Activated CD8-positive, alpha-beta T cell treated with anti-CD3 and anti-CD28 coated beads, Interleukin-2, amount 10 ng/mL, durations not matched to agents 7 days and 5 days (primary cell): ENCODE measurements around the gene DNAAF8. TPM values are rescaled to one million over a fixed set of nuclear protein-coding genes. Genes with fewer than 3 reads are reported as not detected.
"Not testable (repeated sequence)": the region's sequence is repeated elsewhere in the genome, so short reads cannot be mapped to it uniquely, and the experiment has no call there.

Source experiments
- ATAC-seq: fragments of 150-1000 bp; cut with Tn5 transposase; one replicate; pipeline ENCODE4 v1.10.0; 2021; ENCODE audit warnings: moderate library complexity
- CTCF ChIA-PET: fragments of 350-600 bp; sonication (Branson Sonifier 250); formaldehyde crosslinking; loops from one replicate; lab custom pipeline; 2021; ENCODE audit warnings: antibody characterized with exemption; lab: Charles Lee
- POLR2A ChIA-PET: fragments of 350-600 bp; sonication (Branson Sonifier 250); formaldehyde crosslinking; loops from one replicate; lab custom pipeline; 2021; ENCODE audit warnings: antibody characterized with exemption; lab: Charles Lee
- DNase-seq: peaks from one replicate; pipeline ENCODE4 v3.0.0-alpha.2; 2020
- H3K27ac Mint-ChIP-seq: one replicate; pipeline ENCODE4 v1.8.0; 2021; ENCODE audit warnings: mild to moderate bottlenecking, mixed read lengths
- H3K27me3 Mint-ChIP-seq: one replicate; pipeline ENCODE4 v1.8.0; 2021; ENCODE audit warnings: low read depth, mixed read lengths
- H3K36me3 Mint-ChIP-seq: one replicate; pipeline ENCODE4 v1.8.0; 2021; ENCODE audit warnings: low read depth, mixed read lengths
- H3K4me1 Mint-ChIP-seq: one replicate; pipeline ENCODE4 v1.8.0; 2021; ENCODE audit warnings: low read depth, mixed read lengths
- H3K4me3 Mint-ChIP-seq: one replicate; pipeline ENCODE4 v1.8.0; 2021; ENCODE audit warnings: mild to moderate bottlenecking, mixed read lengths
- H3K9me3 Mint-ChIP-seq: one replicate; pipeline ENCODE4 v1.8.0; 2022; ENCODE audit warnings: mixed read lengths; ENCODE audit not compliant: insufficient read depth
- total RNA-seq, 2 experiments: library from RNA; stranded (reverse); gene quantifications; one replicate each; pipeline ENCODE4 v1.2.3, GENCODE V29; 2021

Gene DNAAF8
- total RNA-seq, 2 experiments from 2014 or later, result 0.39 to 0.68 TPM

GRCh38 chr16:4733211-4733742 lies 1.1 kb upstream of the DNAAF8 start:
- Mint-ChIP-seq H3K4me3 (peak overlapping the region; percentile 85), H3K27me3 (no peaks in the 10 kb centered on the region), H3K4me1 (peaks cover 18% of the 10 kb centered on the region), H3K27ac (peak overlapping the region; percentile 82), H3K36me3 (peaks cover 8% of the 10 kb centered on the region), H3K9me3 (no peaks in the 10 kb centered on the region)
- ChIA-PET POLR2A (interaction anchor here (0.7 to 2.6 kb wide), 6 partner anchors 14 to 114 kb away, joined by 3 to 16 read pairs (median 6); partner anchors contain the start of genes GLYR1, UBN1 and ZNF500), CTCF (interaction anchor here (1.2 to 2.2 kb wide), 4 partner anchors 8 to 109 kb away, joined by 3 to 10 read pairs (median 5); partner anchors contain the start of gene MGRN1)
- ATAC-seq (no peak), DNase-seq (no peak)

- no peaks in the 10 kb centered on the region for H3K27me3 Mint-ChIP-seq
- peaks cover 6% of the 10 kb centered on the region for H3K36me3 Mint-ChIP-seq
- ChIA-PET CTCF (interaction anchor here (0.9 to 2.2 kb wide), 8 partner anchors 9 to 222 kb away, joined by 3 to 10 read pairs (median 4); partner anchors contain the start of genes MGRN1, ROGDI and ZNF500), POLR2A (interaction anchor here (0.7 to 2.6 kb wide), 10 partner anchors 9 to 114 kb away, joined by 3 to 16 read pairs (median 5); partner anchors contain the start of genes GLYR1, NUDT16L1, UBN1 and ZNF500)
- H3K4me1 Mint-ChIP-seq, result peaks cover 18% of the 10 kb centered on the region
- H3K27ac Mint-ChIP-seq, result peak overlapping the region; percentile 82
- DNase-seq (peak; percentile 47), ATAC-seq (peak; percentile 8)
- H3K9me3 Mint-ChIP-seq, result no peaks in the 10 kb centered on the region
- H3K4me3 Mint-ChIP-seq, result peak overlapping the region; percentile 85
Measured at GRCh38 chr16:4733747-4734062, 632 bp upstream of the DNAAF8 start.

GRCh38 chr16:4734730-4735535 lies 596 bp downstream of the DNAAF8 start:
- peaks cover 18% of the 10 kb centered on the region for H3K4me1 Mint-ChIP-seq
- H3K27me3 Mint-ChIP-seq, result no peaks in the 10 kb centered on the region
- ATAC-seq (peak; percentile 83), DNase-seq (peak; percentile 97)
- H3K27ac Mint-ChIP-seq, result peak overlapping the region; percentile 92
- peaks cover 1% of the 10 kb centered on the region for H3K36me3 Mint-ChIP-seq
- H3K9me3 Mint-ChIP-seq, result no peaks in the 10 kb centered on the region
- CTCF ChIA-PET, result interaction anchor here (0.9 to 2.2 kb wide), 14 partner anchors 10 to 481 kb away, joined by 3 to 10 read pairs (median 4); partner anchors contain the start of genes MGRN1, NUDT16L1, ROGDI and ZNF500
- POLR2A ChIA-PET, result interaction anchor here (0.8 to 2.6 kb wide), 12 partner anchors 10 to 113 kb away, joined by 3 to 16 read pairs (median 4); partner anchors contain the start of genes GLYR1, NUDT16L1, UBN1 and ZNF500
- H3K4me3 Mint-ChIP-seq, result peak overlapping the region; percentile 85

- Mint-ChIP-seq H3K4me1 (peaks cover 18% of the 10 kb centered on the region), H3K36me3 (no peaks in the 10 kb centered on the region), H3K9me3 (no peaks in the 10 kb centered on the region), H3K27ac (no peak overlapping the region), H3K27me3 (no peaks in the 10 kb centered on the region), H3K4me3 (no peak overlapping the region)
- DNase-seq (no peak), ATAC-seq (no peak)
- ChIA-PET CTCF (no interaction called here), POLR2A (interaction anchor here (0.5 to 1.4 kb wide), 2 partner anchors 32 to 466 kb away, joined by 3 read pairs; no protein-coding TSS in a partner anchor)
Measured at GRCh38 chr16:4736546-4736945, 2.2 kb downstream of the DNAAF8 start.

- Mint-ChIP-seq H3K9me3 (no peaks in the 10 kb centered on the region), H3K4me1 (peaks cover 18% of the 10 kb centered on the region), H3K36me3 (no peaks in the 10 kb centered on the region), H3K27me3 (no peaks in the 10 kb centered on the region), H3K27ac (no peak overlapping the region), H3K4me3 (no peak overlapping the region)
- ChIA-PET CTCF (no interaction called here), POLR2A (interaction anchor here (0.9 to 1.0 kb wide), 3 partner anchors 9 to 63 kb away, joined by 3 to 4 read pairs (median 4); no protein-coding TSS in a partner anchor)
- DNase-seq (no peak), ATAC-seq (no peak)
Measured at GRCh38 chr16:4737545-4737944, 3.2 kb downstream of the DNAAF8 start.

- DNase-seq, ATAC-seq, H3K27ac Mint-ChIP-seq, H3K4me3 Mint-ChIP-seq, CTCF ChIA-PET, H3K27me3 Mint-ChIP-seq, H3K9me3 Mint-ChIP-seq, H3K36me3 Mint-ChIP-seq: not testable (repeated sequence)
- H3K4me1 Mint-ChIP-seq, result peaks cover 17% of the 10 kb centered on the region
- POLR2A ChIA-PET, result interaction anchor here (1.0 kb wide), 1 partner anchor 62 kb away, joined by 3 read pairs; no protein-coding TSS in a partner anchor
Measured at GRCh38 chr16:4738370-4738769, 4.0 kb downstream of the DNAAF8 start.

GRCh38 chr16:4743226-4743878 lies 9.0 kb downstream of the DNAAF8 start:
- ATAC-seq (peak; percentile 21), DNase-seq (no peak)
- H3K4me3 Mint-ChIP-seq, result peak overlapping the region; percentile 42
- ChIA-PET POLR2A (no interaction called here), CTCF (no interaction called here)
- no peaks in the 10 kb centered on the region for H3K36me3 Mint-ChIP-seq
- H3K27ac Mint-ChIP-seq, result peak overlapping the region; percentile 11
- H3K27me3 Mint-ChIP-seq, result no peaks in the 10 kb centered on the region
- H3K9me3 Mint-ChIP-seq, result no peaks in the 10 kb centered on the region
- H3K4me1 Mint-ChIP-seq, result peaks cover 22% of the 10 kb centered on the region

GRCh38 chr16:4744555-4745273 lies 10.4 kb downstream of the DNAAF8 start:
- ChIA-PET CTCF (no interaction called here), POLR2A (interaction anchor here (1.1 kb wide), 1 partner anchor 10 kb away, joined by 3 read pairs; no protein-coding TSS in a partner anchor)
- ATAC-seq (no peak), DNase-seq (no peak)
- no peak overlapping the region for H3K27ac Mint-ChIP-seq
- no peaks in the 10 kb centered on the region for H3K36me3 Mint-ChIP-seq
- H3K4me1 Mint-ChIP-seq, result peaks cover 27% of the 10 kb centered on the region
- H3K27me3 Mint-ChIP-seq, result no peaks in the 10 kb centered on the region
- no peak overlapping the region for H3K4me3 Mint-ChIP-seq
- H3K9me3 Mint-ChIP-seq, result no peaks in the 10 kb centered on the region

- ChIA-PET CTCF (no interaction called here), POLR2A (interaction anchor here (1.1 kb wide), 1 partner anchor 10 kb away, joined by 3 read pairs; no protein-coding TSS in a partner anchor)
- ATAC-seq (no peak), DNase-seq (no peak)
- no peak overlapping the region for H3K27ac Mint-ChIP-seq
- H3K4me3 Mint-ChIP-seq, result no peak overlapping the region
- peaks cover 27% of the 10 kb centered on the region for H3K4me1 Mint-ChIP-seq
- H3K9me3 Mint-ChIP-seq, result no peaks in the 10 kb centered on the region
- H3K36me3 Mint-ChIP-seq, result no peaks in the 10 kb centered on the region
- no peaks in the 10 kb centered on the region for H3K27me3 Mint-ChIP-seq
Measured at GRCh38 chr16:4745274-4745569, 10.9 kb downstream of the DNAAF8 start.

GRCh38 chr16:4746215-4746614 lies 11.9 kb downstream of the DNAAF8 start:
- H3K4me1 Mint-ChIP-seq, result peaks cover 27% of the 10 kb centered on the region
- H3K9me3 Mint-ChIP-seq, result no peaks in the 10 kb centered on the region
- no peaks in the 10 kb centered on the region for H3K27me3 Mint-ChIP-seq
- POLR2A ChIA-PET, result interaction anchor here (0.7 to 1.4 kb wide), 2 partner anchors 9 to 11 kb away, joined by 3 to 4 read pairs; no protein-coding TSS in a partner anchor
- CTCF ChIA-PET, result no interaction called here
- no peak for DNase-seq
- peaks cover 2% of the 10 kb centered on the region for H3K36me3 Mint-ChIP-seq
- no peak for ATAC-seq
- H3K27ac Mint-ChIP-seq, result no peak overlapping the region
- no peak overlapping the region for H3K4me3 Mint-ChIP-seq
